ENCODE results near the gene MATK.

MATK gene

DNA sequence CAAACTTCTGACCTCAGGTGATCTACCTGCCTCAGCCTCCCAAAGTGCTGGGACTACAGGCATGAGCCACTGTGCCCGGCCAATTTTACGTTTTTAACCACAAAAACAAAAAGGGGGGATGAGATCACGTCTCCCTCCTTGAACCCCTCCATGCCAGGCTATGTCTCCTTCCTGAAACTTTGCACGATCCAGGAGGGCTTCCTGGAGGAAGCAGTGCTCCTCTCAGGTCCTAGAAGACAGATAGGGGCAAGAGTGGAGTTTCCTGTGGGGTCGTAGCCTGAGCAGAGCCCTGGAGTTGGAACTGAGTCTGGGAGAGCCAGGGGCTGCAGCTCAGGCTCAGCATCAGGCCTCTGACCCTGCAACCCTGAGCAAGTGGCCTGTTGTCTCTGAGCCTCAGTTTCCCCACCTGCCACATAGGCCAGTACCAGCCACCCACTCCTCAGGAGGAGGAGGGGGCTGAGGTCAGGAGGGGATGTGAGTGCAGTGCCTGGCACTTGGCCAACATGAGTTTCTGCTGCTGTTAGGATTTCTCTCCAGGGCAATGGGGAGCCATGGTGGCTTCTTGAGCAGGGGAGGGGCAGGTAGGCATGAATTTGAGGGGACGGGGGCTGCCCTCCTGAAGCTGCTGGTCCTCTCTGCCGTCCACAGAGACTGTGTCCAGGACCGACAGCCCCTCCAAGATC lies 40.7 kb downstream of the MATK start:
- no peak for DNase-seq

DNA sequence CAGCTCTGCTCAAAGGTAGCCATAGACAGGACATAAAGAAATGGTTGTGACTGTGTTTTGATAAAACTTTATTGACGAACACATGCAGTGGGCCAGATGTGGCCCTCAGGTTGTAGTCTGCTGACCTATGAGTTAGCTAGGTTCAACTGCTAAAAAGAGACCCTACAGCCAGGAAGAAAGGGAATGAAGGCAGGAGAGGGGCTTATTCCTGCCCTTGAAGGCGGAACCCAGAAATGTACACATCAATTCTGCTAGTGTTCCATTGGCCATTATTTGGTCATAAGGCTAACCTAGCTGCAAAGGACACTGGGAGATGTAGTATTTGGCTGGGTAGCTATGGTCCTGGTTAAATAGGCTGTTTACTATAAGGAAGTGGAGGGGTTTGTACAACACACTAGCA lies 42.7 kb downstream of the MATK start:
- DNase-seq = no peak

DNA sequence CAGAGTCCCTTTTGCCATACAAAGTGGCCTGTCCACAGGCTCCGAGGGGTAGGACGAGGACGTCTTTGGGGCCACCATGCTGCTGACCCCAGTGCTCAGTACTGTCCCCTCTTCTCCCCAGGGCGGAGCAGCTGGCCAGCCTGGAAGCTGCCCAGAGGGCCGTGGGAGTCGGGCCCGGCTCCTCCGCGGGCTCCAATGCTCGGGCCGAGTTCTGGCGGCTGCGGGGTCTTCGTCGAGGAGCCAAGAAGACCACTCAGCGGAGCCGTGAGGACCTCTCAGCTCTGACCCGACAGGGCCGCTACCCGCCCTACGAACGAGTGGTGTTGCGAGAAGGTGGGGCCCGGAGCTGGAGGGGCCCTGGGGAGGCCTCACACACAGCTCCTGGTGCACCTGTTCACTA lies 45.8 kb downstream of the MATK start:
- DNase-seq = no peak

DNA sequence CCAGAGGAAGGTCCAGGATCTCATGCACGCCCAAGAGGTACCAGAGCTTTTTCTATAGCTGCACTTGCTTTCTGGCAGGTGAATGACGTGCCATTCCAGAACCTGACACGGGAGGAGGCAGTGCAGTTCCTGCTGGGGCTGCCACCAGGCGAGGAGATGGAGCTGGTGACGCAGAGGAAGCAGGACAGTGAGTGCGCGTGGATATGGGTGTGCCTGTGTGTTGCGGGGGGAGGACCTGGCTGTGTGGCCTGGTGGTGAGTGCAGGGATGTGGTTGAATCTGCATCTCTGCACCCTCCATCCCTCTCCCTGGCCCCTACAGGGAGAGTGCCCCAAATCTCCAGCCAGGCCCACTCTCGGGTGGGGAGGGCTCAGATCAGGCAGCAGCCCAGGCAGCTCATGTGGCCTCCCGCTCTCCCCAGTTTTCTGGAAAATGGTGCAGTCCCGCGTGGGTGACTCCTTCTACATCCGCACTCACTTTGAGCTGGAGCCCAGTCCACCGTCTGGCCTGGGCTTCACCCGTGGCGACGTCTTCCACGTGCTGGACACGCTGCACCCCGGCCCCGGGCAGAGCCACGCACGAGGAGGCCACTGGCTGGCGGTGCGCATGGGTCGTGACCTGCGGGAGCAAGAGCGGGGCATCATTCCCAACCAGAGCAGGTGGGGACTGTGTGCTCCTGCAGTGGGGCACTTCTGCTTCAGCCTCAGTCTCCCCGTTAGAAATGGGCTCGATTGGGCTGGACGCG lies 47.5 kb downstream of the MATK start:
- DNase-seq = no peak

DNA sequence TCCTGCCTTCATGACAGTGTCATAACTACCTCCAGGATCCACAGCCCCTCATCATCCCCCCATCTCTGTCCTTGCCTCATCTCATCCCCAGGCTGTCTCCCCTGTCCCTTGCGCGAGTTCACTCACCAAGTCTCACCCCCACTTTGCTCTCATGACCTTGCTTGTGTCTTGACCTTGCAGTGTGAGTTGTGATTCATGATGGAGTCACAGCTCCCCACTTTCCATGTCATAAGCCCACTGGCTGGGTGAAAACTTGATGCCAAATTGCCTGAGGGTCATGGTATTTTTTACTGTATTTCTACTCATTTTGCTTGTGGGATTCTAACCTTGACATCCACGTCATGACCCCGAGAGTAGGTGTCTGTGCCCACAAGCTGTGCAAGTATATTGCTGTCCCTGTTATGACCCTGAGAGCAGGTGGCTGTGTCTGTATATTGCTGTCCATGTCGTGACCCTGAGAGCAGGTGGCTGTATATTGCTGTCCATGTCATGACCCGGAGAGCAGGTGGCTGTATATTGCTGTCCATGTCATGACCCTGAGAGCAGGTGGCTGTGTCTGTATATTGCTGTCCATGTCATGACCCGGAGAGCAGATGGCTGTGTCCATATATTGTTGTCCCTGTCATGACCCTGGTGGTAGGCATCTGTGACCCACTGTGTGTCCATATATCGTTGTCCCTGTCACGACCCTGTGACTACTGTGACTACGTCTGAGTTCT lies 48.5 kb downstream of the MATK start:
- no peak for DNase-seq

DNA sequence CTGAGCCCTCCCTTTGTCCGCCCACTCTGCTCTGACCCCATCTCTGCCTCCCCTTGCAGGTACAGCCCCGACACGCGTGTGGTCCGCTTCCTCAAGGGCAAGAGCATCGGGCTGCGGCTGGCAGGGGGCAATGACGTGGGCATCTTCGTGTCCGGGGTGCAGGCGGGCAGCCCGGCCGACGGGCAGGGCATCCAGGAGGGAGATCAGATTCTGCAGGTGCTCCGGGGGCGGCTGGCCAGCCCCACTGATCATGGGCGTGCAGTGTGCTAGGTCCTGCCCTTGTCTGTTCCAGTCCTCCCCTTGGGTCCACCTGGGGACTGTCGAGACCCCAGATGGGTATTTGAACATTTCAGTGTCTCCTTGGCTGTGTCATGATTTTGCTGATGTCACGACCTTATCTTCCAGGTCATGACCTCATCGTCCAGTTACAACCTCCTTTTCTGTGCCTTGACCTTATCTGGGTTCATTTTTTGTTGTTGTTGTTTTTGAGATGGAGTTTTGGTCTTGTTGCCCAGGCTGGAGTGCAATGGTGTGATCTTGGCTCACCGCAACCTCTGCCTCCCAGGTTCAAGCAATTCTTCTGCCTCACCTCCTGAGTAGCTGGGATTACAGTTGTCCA lies 50.0 kb downstream of the MATK start:
- DNase-seq = no peak

DNA sequence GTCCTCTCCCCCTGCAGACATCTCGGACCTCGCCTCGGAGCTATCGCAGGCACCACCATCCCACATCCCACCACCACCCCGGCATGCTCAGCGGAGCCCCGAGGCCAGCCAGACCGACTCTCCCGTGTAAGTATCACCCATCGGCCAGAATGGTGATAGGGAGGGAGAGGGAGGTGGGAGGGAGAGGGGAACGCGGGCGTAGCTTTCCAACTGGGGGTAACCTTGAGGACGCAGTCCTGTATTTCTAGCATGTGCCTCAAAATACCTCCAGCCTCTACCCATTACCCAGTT lies 51.9 kb downstream of the MATK start:
- no peak for DNase-seq

DNA sequence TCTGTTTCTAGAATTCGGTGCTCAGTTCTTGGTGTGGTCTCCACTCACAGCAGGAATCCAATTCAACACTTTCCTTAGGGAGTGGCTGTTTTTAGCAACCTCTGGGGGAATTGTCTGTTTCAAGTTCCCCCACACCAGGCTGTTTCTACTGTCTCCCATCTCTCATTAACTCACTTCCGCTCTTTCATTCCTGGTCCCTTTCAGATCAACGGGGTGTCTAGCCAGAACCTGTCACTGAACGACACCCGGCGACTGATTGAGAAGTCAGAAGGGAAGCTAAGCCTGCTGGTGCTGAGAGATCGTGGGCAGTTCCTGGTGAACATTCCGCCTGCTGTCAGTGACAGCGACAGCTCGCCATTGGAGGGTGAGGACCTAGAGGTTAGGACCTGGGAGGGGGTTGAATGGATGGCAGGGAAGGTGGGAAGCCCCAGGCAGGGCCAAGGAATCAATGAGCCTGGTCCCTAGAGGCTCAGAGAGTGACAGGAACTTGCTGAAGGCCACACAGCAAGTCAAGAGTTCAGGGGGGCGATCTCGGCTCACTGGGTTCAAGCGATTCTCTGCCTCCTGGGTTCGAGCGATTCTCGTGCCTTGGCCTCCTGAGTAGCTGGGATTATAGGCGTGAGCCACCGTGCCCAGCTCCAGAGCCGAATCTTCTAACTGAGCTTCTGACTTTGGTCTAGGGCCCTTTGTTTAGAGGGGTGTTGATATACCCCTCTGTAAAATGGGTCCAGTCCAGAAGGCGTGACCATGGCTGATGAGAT lies 52.5 kb downstream of the MATK start:
- DNase-seq = no peak

DNA sequence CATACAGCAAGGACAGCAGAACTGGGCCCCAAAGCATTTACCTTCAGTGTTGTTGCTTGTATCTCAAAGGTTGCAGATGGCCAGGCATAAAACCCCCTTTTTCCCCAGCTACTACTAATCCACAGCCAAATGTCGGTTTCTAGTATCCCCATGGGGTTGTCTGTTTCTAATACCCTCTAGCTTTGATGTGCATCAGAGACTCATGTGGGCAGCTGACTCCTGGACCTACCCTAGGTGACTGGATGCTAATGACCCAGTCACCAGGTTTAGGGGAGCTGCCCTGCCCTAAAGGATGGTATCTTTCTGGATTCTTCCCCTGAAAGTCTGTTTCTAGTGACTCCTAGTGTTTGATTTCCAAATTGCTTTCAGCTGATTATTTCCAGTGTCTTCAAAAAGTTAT lies 54.1 kb downstream of the MATK start:
- no peak for DNase-seq

DNA sequence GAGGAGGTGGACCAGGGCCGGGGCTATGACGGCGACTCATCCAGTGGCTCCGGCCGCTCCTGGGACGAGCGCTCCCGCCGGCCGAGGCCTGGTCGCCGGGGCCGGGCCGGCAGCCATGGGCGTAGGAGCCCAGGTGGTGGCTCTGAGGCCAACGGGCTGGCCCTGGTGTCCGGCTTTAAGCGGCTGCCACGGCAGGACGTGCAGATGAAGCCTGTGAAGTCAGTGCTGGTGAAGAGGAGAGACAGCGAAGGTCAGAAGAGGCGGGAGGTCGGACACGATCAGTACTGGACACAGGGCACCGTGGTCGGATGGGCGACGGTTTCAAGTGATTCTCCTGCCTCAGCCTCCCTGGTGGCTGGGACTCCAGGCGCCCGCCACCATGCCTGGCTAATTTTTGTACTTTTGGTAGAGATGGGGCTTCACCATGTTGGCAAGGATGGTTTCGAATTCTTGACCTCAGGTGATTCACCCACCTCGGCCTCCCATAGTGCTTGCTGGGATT lies 55.7 kb downstream of the MATK start:
- no peak for DNase-seq

All from stimulated activated CD4-positive, alpha-beta T cell treated with anti-CD3 and anti-CD28 coated beads, Interleukin-4, amount 100 ng/mL, for 1 hour (primary cell).